GM19099 (cell line): Measurements from ENCODE around the gene PRKAR2B.

ENCODE experiments used
- POLR2A ChIP-seq: IDR thresholded peaks from 3 replicates; pipeline ENCODE4 v1.6.1; 2011; ENCODE audit warnings: low read depth; ENCODE audit not compliant: insufficient read length; ENCODE audit errors: extremely low read depth

The PRKAR2B gene

GRCh38 chr7:107044347-107045194, at the start of gene PRKAR2B:
PRKAR2B (plus strand) TSS chr7:107044705; CDS start chr7:107044908, 203 bp downstream.
- TF ChIP-seq POLR2A, result no peak

DNA sequence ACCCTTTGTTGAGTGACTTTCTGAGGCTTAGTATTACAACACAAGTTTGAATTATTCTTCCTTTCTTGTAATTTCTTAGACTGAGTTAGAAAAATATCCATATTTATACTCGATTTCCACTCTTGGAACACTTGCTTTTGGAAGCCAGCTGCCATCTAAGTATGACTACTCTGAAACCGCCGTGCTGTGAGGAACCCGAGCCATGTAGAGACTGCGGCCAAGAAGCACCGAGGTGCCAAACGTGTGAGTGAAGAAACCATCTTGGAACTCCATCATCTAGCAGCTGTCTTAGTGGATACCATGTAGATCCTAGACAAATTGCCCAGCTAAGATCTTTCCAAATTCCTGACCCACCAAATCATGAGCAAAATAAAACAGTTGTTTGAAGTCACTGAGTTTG, 49.7 kb upstream of the PRKAR2B start:
- no peak for TF ChIP-seq POLR2A

DNA sequence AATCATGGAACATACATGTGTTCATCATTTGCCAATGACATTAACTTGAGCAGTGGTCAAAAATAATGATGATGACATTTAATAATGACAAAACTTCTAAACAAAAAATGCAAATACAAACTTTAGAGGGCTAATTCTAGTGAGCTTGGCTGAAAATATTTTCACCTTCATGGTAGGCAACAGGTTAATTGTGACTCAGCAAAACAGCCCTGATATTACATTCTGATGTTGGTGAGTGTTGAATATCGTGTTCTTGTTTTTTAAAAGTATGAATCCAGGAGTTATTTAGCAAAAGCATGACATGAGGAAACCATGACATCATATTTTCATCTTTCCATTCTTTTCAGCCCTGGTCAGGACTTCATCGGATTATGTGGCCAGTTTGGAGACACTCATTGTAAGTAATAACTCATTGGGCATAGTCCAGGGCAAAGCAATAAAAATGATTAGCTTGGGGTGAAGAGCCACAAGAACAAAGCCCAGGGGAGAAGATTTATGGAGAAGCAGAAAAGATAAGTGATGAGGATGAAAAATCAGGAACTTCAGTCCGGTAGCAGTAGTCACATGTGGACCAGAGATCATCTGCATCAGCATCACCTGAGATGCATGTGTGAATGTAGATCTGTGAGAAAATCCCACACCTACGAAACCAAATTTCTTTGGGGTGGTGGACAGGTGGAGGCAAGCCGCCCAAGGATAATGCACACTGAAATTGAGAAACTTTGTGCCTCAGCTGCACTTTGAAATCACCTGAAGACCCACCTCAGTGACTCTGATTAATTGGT, 46.8 kb upstream of the PRKAR2B start:
- no peak for TF ChIP-seq POLR2A

DNA sequence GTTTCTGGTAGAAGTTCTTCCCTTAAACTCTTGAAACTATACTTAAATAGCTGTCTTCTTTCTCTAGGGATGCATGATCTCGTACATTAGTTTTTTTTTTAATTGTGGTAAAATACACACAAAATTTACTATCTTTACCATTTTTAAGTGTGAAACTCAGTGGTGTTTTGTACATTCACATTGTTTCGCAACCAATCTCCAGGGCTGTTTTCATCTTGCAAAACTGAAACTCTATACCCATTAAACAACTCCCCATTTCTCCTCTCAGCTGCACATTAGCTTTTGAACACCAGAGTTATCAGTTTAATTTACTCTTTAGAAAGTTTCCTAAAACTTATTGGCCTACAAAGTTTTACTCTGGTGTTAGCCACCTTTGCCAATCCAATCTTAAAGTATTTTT, 45.5 kb upstream of the PRKAR2B start:
- TF ChIP-seq POLR2A, result no peak

DNA sequence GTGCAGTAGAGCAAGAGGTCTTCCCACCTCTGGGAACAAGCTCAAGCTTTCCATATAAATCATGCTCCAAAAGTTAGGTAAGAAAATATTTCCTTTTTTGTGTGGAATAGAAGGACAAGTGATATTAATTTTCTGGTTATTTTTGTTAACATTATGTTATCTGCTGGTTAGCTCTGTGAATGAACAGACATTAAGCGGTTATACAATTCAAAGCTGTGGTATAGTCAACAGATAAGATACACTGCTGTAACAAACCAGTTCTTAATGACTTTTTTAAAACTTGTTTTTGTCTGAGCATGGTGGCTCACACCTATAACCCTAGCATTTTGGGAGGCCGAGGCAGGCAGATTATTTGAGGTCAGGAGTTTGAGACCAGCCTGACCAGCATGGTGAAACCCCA, 43.0 kb upstream of the PRKAR2B start:
- no peak for TF ChIP-seq POLR2A

- no peak for TF ChIP-seq POLR2A
Measured at GRCh38 chr7:107002126-107002525, 42.4 kb upstream of the PRKAR2B start.

DNA sequence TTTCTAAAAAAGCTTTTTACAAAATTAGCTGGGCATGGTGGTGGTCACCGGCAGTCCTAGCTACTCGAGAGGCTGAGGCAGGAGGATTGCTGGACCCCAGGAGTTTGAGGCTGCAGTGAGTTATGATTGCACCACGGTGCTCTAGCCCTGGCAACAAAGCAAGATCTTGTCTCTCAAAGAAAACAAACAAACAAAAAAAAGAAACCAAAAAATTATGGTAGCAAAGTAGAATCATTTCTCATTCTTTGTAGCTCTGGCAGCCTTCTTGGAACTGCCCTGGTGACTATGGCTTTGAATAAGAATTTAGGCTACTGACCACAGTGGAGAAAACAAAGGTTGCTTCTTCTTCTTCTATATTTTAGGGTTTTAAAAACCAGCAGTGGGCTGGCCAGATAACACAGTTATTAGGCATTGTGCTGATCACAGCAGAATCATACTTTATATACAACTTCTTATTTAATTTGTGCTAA, 41.9 kb upstream of the PRKAR2B start:
- TF ChIP-seq POLR2A, result no peak

GRCh38 chr7:107007007-107007891, 37.3 kb upstream of the PRKAR2B start:
- no peak for TF ChIP-seq POLR2A

GRCh38 chr7:107007892-107008287, 36.6 kb upstream of the PRKAR2B start:
- no peak for TF ChIP-seq POLR2A

DNA sequence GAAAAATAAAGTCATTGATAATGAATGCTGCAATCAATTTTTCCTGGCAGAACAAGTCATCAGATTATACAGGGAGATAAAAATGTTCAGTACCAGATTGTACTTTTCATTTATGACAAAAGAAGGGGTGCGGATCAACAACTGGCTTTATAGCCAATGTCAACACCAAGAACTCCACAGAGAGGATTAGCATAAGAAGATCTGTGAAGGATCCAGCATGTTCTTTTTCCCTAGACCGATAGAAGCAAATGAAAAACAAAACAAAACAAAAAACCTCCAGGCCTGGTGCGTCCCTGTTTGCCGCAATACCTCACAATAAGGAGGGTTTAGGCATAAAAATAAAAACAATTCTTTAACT, 34.7 kb upstream of the PRKAR2B start:
- no peak for TF ChIP-seq POLR2A

GRCh38 chr7:107012691-107013090, 31.8 kb upstream of the PRKAR2B start:
- no peak for TF ChIP-seq POLR2A

- no peak for TF ChIP-seq POLR2A
Measured at GRCh38 chr7:107014387-107015023, 30.0 kb upstream of the PRKAR2B start.

GRCh38 chr7:107016312-107016711, 28.2 kb upstream of the PRKAR2B start:
- TF ChIP-seq POLR2A, result no peak

- TF ChIP-seq POLR2A, result no peak
Measured at GRCh38 chr7:107017965-107018719, 26.4 kb upstream of the PRKAR2B start.
